Neural cell (in vitro differentiated cells): ENCODE results near the gene EPN1. TPM values are rescaled to one million over a fixed set of nuclear protein-coding genes. Genes with fewer than 3 reads are reported as not detected.

Source experiments
- H2AFZ ChIP-seq: fragments of 200-600, 300-800 bp; sonication (generic), shearing (Covaris generic); 2 replicates; pipeline ENCODE4 v1.6.0; 2014; ENCODE audit warnings: low read depth, mild to moderate bottlenecking, antibody characterized with exemption, low read length, moderate library complexity
- H3F3A ChIP-seq: fragments of 200-600 bp; shearing (Covaris generic); 2 replicates; pipeline ENCODE4 v1.6.1; 2016; ENCODE audit warnings: mild to moderate bottlenecking, moderate library complexity, mixed read lengths, antibody characterized with exemption, low read length; ENCODE audit not compliant: insufficient read depth, poor library complexity, severe bottlenecking
- H3K27ac ChIP-seq: fragments of 200-600, 300-800 bp; sonication (generic), shearing (Covaris generic); 2 replicates; pipeline ENCODE4 v1.5.1; 2014; ENCODE audit warnings: mild to moderate bottlenecking, low read length, moderate library complexity
- H3K27me3 ChIP-seq: fragments of 300-800, 200-600 bp; sonication (generic), shearing (Covaris generic); 2 replicates; pipeline ENCODE4 v1.6.0; 2014; ENCODE audit warnings: mild to moderate bottlenecking, low read depth, low read length, moderate library complexity; ENCODE audit not compliant: insufficient read depth
- H3K36me3 ChIP-seq: fragments of 300-800, 200-600 bp; sonication (generic), shearing (Covaris generic); 2 replicates; pipeline ENCODE4 v1.5.1; 2014; ENCODE audit warnings: mild to moderate bottlenecking, antibody characterized with exemption, low read length, moderate library complexity; ENCODE audit not compliant: insufficient read depth
- H3K4me2 ChIP-seq: fragments of 300-800, 200-600 bp; sonication (generic), shearing (Covaris generic); 2 replicates; pipeline ENCODE4 v1.6.0; 2014; ENCODE audit warnings: mild to moderate bottlenecking, low read length
- H3K4me3 ChIP-seq: fragments of 300-800, 200-600 bp; sonication (generic), shearing (Covaris generic); 2 replicates; pipeline ENCODE4 v1.5.1; 2014; ENCODE audit warnings: mild to moderate bottlenecking, low read length, moderate library complexity
- H3K79me2 ChIP-seq: fragments of 200-600 bp; shearing (Covaris generic); replicated peaks from 2 replicates; pipeline ENCODE4 v1.6.0; 2014; ENCODE audit warnings: mild to moderate bottlenecking, low read length, moderate library complexity; ENCODE audit not compliant: insufficient read depth
- H3K9ac ChIP-seq: fragments of 300-800, 200-600 bp; sonication (generic), shearing (Covaris generic); 2 replicates; pipeline ENCODE4 v1.6.1; 2016; ENCODE audit warnings: mild to moderate bottlenecking, low read length, mixed read lengths
- H3K9me2 ChIP-seq: fragments of 200-600 bp; shearing (Covaris generic); 2 replicates; pipeline ENCODE4 v1.6.1; 2016; ENCODE audit warnings: mild to moderate bottlenecking, low read length, mixed read lengths; ENCODE audit not compliant: insufficient read depth
- H3K9me3 ChIP-seq: fragments of 200-600, 300-800 bp; sonication (generic), shearing (Covaris generic); 2 replicates; pipeline ENCODE4 v1.6.1; 2016; ENCODE audit warnings: mild to moderate bottlenecking, mixed run types, low read length, moderate library complexity, mixed read lengths
- H4K20me1 ChIP-seq: fragments of 200-600 bp; shearing (Covaris generic); 2 replicates; pipeline ENCODE4 v1.6.1; 2016; ENCODE audit warnings: mild to moderate bottlenecking, mixed run types; ENCODE audit not compliant: insufficient read depth
- EP300 ChIP-seq: fragments of 450-650 bp; conservative IDR thresholded peaks from 2 replicates; pipeline ENCODE4 v1.6.1; 2014; ENCODE audit warnings: antibody characterized with exemption, mild to moderate bottlenecking, moderate library complexity; ENCODE audit not compliant: poor library complexity, severe bottlenecking
- EZH2 ChIP-seq: fragments of 200-600, 300-800 bp; shearing (Covaris generic), sonication (generic); IDR thresholded peaks from 2 replicates; pipeline ENCODE4 v1.6.1; 2014; ENCODE audit warnings: antibody characterized with exemption, low read length, borderline replicate concordance, mild to moderate bottlenecking; ENCODE audit not compliant: insufficient read depth, poor library complexity, severe bottlenecking
- MXI1 ChIP-seq: fragments of 450-650 bp; conservative IDR thresholded peaks from 2 replicates; pipeline ENCODE4 v1.6.1; 2014; ENCODE audit warnings: antibody characterized with exemption, mild to moderate bottlenecking; ENCODE audit not compliant: poor library complexity, severe bottlenecking
- POLR2AphosphoS5 ChIP-seq: IDR thresholded peaks from 2 replicates; pipeline ENCODE4 v1.6.1; 2012
- RAD21 ChIP-seq: fragments of 450-650 bp; conservative IDR thresholded peaks from 2 replicates; pipeline ENCODE4 v1.6.1; 2014; ENCODE audit warnings: antibody characterized with exemption, mild to moderate bottlenecking, moderate library complexity
- SMC3 ChIP-seq: fragments of 450-650 bp; conservative IDR thresholded peaks from 2 replicates; pipeline ENCODE4 v1.6.1; 2014; ENCODE audit warnings: antibody characterized with exemption, mild to moderate bottlenecking, moderate library complexity; ENCODE audit not compliant: poor library complexity
- TAF1 ChIP-seq: IDR thresholded peaks from 2 replicates; pipeline ENCODE4 v1.6.1; 2012; ENCODE audit warnings: low read depth
- polyA plus RNA-seq: library from polyadenylated mRNA; depleted of rRNA; stranded (reverse); fragments of >200 nt; gene quantifications from 2 replicates; pipeline ENCODE4 v1.2.3, GENCODE V29; 2014
- TF ChIP-seq, protein P1 (sequence below): IDR thresholded peaks from 2 replicates; pipeline ENCODE4 v1.6.1; 2012; ENCODE audit warnings: borderline replicate concordance
- TF ChIP-seq, protein P2 (sequence below): fragments of 450-650 bp; IDR thresholded peaks from 2 replicates; pipeline ENCODE4 v1.5.1; 2014; ENCODE audit warnings: antibody characterized with exemption, mild to moderate bottlenecking, moderate library complexity; ENCODE audit not compliant: poor library complexity, severe bottlenecking

Gene EPN1
- polyA plus RNA-seq, 1 donor from 2014 or later: 21.0 TPM

DNA sequence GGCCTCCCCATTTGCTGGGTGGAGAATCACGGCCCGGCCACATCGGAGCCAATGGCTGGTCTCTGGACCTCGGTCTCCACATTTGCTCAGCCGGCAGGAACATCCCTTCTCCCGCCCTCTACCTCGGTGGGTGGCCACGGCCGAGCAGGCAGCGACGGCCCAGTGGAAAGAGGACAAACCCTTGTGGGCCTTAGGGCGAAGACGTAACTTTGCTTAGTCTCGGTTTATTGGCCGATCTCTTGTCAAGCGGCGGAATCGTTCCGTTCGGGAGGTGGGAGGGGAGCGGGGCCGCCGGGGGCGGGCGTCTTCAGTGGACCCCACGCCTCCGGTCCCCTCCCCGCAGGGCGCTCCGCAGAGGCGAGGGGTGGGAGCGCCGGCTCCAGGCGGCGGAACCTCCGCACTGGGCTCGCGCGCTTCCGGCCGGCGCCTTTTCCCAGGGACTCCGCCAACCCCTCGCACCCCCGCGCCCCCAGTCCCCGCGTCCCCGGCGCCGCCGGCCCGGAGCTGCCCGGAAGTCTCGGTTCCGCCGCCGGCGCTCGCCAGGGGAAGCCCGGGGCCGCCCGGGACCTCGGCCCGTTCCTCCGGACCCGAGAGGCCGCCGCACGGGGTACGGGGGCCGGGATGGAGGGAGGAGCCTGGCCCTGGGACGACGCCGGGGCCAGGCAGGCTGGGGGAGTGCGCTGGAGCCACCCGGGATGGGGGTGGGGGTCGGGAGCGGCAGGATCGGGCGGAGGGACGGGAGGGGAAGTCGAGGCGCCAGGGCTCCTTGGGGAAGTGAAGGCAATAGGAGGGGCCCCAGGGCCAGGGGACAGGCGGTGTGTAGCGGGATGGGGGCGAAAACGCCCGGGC, 34.2 kb upstream of the EPN1 start, which contains the start of gene ZNF580:
ZNF580 (plus strand) TSS at position 426 of the 849 bp plus-strand sequence. CDS start 1,507 bp downstream, outside the sequence.
- H3K9me3 ChIP-seq: no peaks in the 10 kb centered on the region
- TF ChIP-seq POLR2AphosphoS5 (no peak), EP300 (no peak)
- H3F3A ChIP-seq: no peaks in the 10 kb centered on the region
- no peaks in the 10 kb centered on the region for H3K36me3 ChIP-seq
- H3K4me3 ChIP-seq: peak within 1 kb of the TSS; percentile 78
- no peaks in the 10 kb centered on the region for H4K20me1 ChIP-seq
- H2AFZ ChIP-seq: peak within 1 kb of the TSS; percentile 45
- H3K4me2 ChIP-seq: peak within 1 kb of the TSS; percentile 91
- H3K9me2 ChIP-seq: no peaks in the 10 kb centered on the region
- peak within 1 kb of the TSS; percentile 88 for H3K9ac ChIP-seq
- H3K27me3 ChIP-seq: no peaks in the 10 kb centered on the region
- H3K27ac ChIP-seq: peak within 1 kb of the TSS; percentile 64
- H3K79me2 ChIP-seq: peaks cover 36% of the 10 kb centered on the region

DNA sequence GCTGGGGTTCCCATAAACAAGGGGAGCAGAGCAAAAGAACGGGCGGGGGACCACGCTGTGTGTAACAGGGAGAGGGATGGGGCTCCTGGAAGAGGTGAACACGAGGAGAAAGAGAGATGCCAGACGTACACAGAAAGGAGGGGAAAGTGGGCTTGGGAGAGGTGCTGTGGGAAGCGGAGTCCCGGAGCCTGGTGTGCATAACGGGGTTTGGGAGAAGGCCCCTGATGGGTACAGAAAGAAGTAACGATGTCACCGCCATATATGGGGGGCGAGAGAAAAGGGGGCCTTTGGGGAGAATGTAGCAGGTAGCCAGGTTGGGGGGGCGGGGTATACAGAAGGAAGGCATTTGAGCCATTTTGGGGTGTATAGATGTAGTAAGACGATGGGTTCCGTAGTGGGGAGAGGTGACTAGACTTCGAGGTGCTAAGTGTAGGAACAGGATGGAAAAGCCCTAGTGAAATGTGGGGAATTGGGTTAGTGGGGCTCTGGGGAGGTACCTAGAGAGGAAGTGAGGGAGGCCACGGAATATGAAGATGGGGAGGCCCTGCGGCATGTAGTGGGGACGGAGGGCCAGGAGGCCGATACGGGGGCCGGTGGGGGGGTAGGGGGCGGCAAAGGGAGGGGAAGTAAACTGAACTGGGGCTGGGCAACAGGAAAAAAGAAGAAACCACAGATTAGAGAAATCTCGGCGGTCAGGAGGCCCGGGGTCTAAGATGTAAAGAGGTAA, 33.4 kb upstream of the EPN1 start:
- no peak for TF ChIP-seq SMC3
- no peak for TF ChIP-seq EP300
- TF ChIP-seq TAF1: no peak
- TF ChIP-seq EZH2: no peak
- TF ChIP-seq, protein P1, sequence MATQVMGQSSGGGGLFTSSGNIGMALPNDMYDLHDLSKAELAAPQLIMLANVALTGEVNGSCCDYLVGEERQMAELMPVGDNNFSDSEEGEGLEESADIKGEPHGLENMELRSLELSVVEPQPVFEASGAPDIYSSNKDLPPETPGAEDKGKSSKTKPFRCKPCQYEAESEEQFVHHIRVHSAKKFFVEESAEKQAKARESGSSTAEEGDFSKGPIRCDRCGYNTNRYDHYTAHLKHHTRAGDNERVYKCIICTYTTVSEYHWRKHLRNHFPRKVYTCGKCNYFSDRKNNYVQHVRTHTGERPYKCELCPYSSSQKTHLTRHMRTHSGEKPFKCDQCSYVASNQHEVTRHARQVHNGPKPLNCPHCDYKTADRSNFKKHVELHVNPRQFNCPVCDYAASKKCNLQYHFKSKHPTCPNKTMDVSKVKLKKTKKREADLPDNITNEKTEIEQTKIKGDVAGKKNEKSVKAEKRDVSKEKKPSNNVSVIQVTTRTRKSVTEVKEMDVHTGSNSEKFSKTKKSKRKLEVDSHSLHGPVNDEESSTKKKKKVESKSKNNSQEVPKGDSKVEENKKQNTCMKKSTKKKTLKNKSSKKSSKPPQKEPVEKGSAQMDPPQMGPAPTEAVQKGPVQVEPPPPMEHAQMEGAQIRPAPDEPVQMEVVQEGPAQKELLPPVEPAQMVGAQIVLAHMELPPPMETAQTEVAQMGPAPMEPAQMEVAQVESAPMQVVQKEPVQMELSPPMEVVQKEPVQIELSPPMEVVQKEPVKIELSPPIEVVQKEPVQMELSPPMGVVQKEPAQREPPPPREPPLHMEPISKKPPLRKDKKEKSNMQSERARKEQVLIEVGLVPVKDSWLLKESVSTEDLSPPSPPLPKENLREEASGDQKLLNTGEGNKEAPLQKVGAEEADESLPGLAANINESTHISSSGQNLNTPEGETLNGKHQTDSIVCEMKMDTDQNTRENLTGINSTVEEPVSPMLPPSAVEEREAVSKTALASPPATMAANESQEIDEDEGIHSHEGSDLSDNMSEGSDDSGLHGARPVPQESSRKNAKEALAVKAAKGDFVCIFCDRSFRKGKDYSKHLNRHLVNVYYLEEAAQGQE: no peak
- no peak for TF ChIP-seq MXI1
- TF ChIP-seq, protein P2, sequence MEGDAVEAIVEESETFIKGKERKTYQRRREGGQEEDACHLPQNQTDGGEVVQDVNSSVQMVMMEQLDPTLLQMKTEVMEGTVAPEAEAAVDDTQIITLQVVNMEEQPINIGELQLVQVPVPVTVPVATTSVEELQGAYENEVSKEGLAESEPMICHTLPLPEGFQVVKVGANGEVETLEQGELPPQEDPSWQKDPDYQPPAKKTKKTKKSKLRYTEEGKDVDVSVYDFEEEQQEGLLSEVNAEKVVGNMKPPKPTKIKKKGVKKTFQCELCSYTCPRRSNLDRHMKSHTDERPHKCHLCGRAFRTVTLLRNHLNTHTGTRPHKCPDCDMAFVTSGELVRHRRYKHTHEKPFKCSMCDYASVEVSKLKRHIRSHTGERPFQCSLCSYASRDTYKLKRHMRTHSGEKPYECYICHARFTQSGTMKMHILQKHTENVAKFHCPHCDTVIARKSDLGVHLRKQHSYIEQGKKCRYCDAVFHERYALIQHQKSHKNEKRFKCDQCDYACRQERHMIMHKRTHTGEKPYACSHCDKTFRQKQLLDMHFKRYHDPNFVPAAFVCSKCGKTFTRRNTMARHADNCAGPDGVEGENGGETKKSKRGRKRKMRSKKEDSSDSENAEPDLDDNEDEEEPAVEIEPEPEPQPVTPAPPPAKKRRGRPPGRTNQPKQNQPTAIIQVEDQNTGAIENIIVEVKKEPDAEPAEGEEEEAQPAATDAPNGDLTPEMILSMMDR: no peak
- no peak for TF ChIP-seq RAD21
- H3K4me2 ChIP-seq: peak overlapping the region; percentile 91
- H3K79me2 ChIP-seq: peaks cover 29% of the 10 kb centered on the region
- no peaks in the 10 kb centered on the region for H3K9me2 ChIP-seq
- H2AFZ ChIP-seq: peak overlapping the region; percentile 25
- H3K36me3 ChIP-seq: no peaks in the 10 kb centered on the region
- no peaks in the 10 kb centered on the region for H3F3A ChIP-seq
- peak overlapping the region; percentile 88 for H3K9ac ChIP-seq
- H4K20me1 ChIP-seq: no peaks in the 10 kb centered on the region
- peak overlapping the region; percentile 78 for H3K4me3 ChIP-seq
- peak overlapping the region; percentile 64 for H3K27ac ChIP-seq
- H3K9me3 ChIP-seq: no peaks in the 10 kb centered on the region
- no peaks in the 10 kb centered on the region for H3K27me3 ChIP-seq
